Measurements from ENCODE around the gene LIPJ. TPM values are rescaled to one million over a fixed set of nuclear protein-coding genes. Genes with fewer than 3 reads are reported as not detected.

LIPJ gene
- total RNA-seq, 1 experiment from 2014 or later = not detected

DNA sequence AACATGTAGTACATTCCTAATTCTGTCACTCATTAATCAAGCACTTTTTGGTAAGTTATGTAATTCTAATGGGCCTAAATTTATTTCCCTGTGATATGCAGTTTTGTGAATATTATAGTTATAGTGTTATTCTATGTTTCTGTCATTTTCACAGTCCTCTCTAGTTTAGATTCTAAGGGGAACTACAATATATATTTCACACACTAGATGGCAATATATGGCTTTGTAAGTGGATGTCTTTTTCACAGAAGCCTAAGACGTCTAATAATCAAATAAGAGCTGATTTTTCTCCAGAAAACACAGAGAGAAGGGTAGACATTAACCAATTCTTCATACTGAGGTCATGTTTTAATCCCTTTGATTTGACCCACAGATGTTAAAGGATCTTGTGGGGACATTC is 21.5 kb upstream of the LIPJ start (continued):
- TF ChIP-seq ELF1 (IDR thresholded peaks at IDR 0.05; ENCODE audit: borderline replicate concordance, low read depth) (no peak), RAD21 (IDR thresholded peaks at IDR 0.05; ENCODE audit: low read depth) (peak; percentile 82)

- Histone ChIP-seq H3K4me1 (ENCODE audit: control insufficient read depth in 1 of 2, insufficient read depth in 2 of 2, low read length in 2 of 2) (no peaks in the 10 kb centered on the region), H3K4me3 (replicated peaks in 1 of 2; ENCODE audit: low read depth in 1 of 2, low read length in 2 of 2) (no peak overlapping the region), H3K9ac (ENCODE audit: low read length) (no peak overlapping the region), H2AFZ (ENCODE audit: low read depth, low read length, poor library complexity, severe bottlenecking) (no peak overlapping the region), H3K27ac (ENCODE audit: low read depth, low read length) (no peak overlapping the region), H3K9me3 (ENCODE audit: control insufficient read depth in 1 of 2, insufficient read depth in 1 of 2, low read depth in 1 of 2, low read length in 2 of 2) (no peaks in the 10 kb centered on the region), H3K36me3 (ENCODE audit: control insufficient read depth in 1 of 2, insufficient read depth in 2 of 2, low read length in 2 of 2) (no peaks in the 10 kb centered on the region), H3K79me2 (ENCODE audit: insufficient read depth, low read length) (no peaks in the 10 kb centered on the region), H3K9me2 (ENCODE audit: insufficient read depth) (no peaks in the 10 kb centered on the region), H3K27me3 (ENCODE audit: insufficient read depth, low read length) (no peaks in the 10 kb centered on the region), H3K4me2 (ENCODE audit: low read length) (no peak overlapping the region), H4K20me1 (ENCODE audit: insufficient read depth) (no peaks in the 10 kb centered on the region)
- ATAC-seq = no peak
- POLR2A ChIA-PET = no interaction called here
- TF ChIP-seq TCF7L2 (IDR thresholded peaks at IDR 0.05; ENCODE audit: borderline replicate concordance, extremely low read depth, insufficient read depth, insufficient read length) = no peak
- no peak for TF ChIP-seq REST (IDR thresholded peaks at IDR 0.05; ENCODE audit: low read depth)
- no peak for TF ChIP-seq MAX (IDR thresholded peaks at IDR 0.05)
- TF ChIP-seq EZH2 (IDR thresholded peaks at IDR 0.05) = no peak
- no peak for TF ChIP-seq EGR1 (IDR thresholded peaks at IDR 0.05; ENCODE audit: low read depth)
- no peak for TF ChIP-seq SP1 (IDR thresholded peaks at IDR 0.05; ENCODE audit: low read depth)
- no peak for TF ChIP-seq SIN3A (IDR thresholded peaks at IDR 0.05; ENCODE audit: low read depth)
- no peak for TF ChIP-seq JUND (IDR thresholded peaks at IDR 0.05)
- TF ChIP-seq POLR2AphosphoS5 (IDR thresholded peaks at IDR 0.05; ENCODE audit: low read depth, low read length) = no peak
- TF ChIP-seq CBX3 (IDR thresholded peaks at IDR 0.05; ENCODE audit: low read depth) = no peak
- no TSS peak for BruUV-seq (replicated peaks)
- RAD21 ChIA-PET (ENCODE audit: low non-redundant PET in 1 of 2, low total read pairs in 2 of 2, uncharacterized antibody in 2 of 2, unreplicated experiment in 2 of 2) = no interaction called here
- intact Hi-C loops (cut with micrococcal nuclease) = loop anchor here (5.0 kb wide), 1 partner anchor 230 kb away; no protein-coding TSS in a partner anchor
- CTCF ChIA-PET = interaction anchor here (1.0 kb wide), 1 partner anchor 350 kb away, joined by 3 read pairs; no protein-coding TSS in a partner anchor
- DNase-seq (ENCODE audit: low read depth, low spot score) = no peak
Measured at GRCh38 chr10:88582411-88582805, 4.2 kb upstream of the LIPJ start.
